ENCODE data around the gene HAUS5.

GRCh38 chr19:35609851-35610353 lies 2.6 kb upstream of the HAUS5 start:
- no peak for TF ChIP-seq POLR2A (IDR thresholded peaks at IDR 0.05)
- TF ChIP-seq, protein P1, sequence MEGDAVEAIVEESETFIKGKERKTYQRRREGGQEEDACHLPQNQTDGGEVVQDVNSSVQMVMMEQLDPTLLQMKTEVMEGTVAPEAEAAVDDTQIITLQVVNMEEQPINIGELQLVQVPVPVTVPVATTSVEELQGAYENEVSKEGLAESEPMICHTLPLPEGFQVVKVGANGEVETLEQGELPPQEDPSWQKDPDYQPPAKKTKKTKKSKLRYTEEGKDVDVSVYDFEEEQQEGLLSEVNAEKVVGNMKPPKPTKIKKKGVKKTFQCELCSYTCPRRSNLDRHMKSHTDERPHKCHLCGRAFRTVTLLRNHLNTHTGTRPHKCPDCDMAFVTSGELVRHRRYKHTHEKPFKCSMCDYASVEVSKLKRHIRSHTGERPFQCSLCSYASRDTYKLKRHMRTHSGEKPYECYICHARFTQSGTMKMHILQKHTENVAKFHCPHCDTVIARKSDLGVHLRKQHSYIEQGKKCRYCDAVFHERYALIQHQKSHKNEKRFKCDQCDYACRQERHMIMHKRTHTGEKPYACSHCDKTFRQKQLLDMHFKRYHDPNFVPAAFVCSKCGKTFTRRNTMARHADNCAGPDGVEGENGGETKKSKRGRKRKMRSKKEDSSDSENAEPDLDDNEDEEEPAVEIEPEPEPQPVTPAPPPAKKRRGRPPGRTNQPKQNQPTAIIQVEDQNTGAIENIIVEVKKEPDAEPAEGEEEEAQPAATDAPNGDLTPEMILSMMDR (IDR thresholded peaks at IDR 0.05 in 4 of 5, conservative IDR thresholded peaks at IDR 0.05 in 1 of 5): no peak

All from gastrocnemius medialis (tissue), 4 donors.